Activated CD4-positive, alpha-beta T cell treated with anti-CD3 and anti-CD28 coated beads, Interleukin-2, amount 50 U/mL, for 48 hours (primary cell): ENCODE measurements around the gene EVL.

Experiments used
- DNase-seq, 2 experiments: peaks; one replicate each; pipeline ENCODE4 v3.0.0-alpha.2; 2020

The EVL gene

DNA sequence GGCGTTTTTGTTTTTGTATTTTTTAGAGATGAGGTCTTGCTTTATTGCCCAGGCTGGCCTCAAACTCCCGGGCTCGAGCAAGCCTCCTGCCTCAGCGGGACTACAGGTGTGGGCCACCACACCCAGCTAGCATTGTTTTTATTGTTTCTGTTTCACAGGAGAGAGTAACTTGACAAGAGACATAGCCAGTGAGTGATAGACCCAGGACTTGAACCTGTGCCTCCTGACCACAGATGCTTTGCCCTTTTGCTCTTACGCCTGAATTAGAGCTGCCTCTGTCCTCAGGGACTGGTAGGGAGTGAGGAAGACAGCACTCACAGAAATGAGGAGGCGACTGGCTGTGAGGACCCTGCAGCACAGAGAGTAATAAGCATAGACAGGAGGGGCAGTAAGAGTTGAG lies 2.3 kb downstream of the EVL start:
- DNase-seq = peak; percentile 23 to 36

- peak; percentile 88 to 93 for DNase-seq
Observed at GRCh38 chr14:100067971-100068959, 3.0 kb downstream of the EVL start.

GRCh38 chr14:100069161-100069800 lies 4.1 kb downstream of the EVL start:
- DNase-seq = peak in 1 of 2 experiments; percentile 41

DNA sequence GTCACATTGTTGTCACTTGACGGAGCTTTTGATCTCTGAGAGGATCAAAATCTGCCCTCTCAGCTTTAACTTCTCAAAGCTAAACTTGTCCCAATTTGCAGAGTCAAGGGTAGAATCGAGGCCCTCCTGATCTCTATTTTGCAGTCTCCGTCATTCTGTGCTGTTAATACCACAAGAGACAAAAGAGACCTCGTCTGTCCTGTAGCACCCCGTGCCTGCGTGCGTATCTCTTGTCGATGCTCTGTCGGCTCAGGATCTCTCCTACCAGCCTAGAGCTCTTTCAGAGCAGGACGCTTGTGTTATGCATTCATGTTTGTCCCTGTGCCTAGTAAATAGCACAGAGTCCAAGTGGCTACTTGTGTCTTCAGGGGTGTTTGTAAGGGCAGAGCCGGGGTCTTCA lies 5.1 kb downstream of the EVL start:
- DNase-seq = peak in 1 of 2 experiments; percentile 26

- peak in 1 of 2 experiments; percentile 28 for DNase-seq
Observed at GRCh38 chr14:100071545-100071944, 6.3 kb downstream of the EVL start.

DNA sequence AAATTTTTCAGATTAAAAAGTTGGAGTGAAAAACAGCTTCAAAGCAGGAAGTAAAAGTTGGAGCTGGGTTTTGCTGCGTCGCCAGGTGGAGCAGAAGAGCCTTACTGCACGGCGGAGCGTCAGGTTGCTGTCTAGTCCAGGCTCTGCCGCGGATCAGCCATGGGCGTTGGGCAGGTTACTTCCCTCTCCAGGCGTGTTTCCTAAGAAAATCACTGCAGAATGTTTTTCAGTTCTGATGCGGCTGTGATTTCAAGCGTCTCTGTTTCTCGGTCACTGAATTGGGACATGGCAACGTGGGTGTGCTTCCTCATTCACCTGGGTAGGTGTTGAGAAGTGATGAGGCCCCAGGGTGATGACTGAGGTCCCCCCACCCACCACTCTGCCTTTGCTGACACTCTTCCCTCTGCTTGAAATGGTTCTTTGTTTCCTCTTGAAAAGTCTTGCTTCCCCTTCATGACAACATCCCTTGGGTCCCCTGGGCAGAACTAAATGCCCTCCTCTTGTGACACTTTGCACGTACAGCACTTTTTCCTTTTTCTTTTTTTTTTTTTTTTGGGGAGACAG lies 7.6 kb downstream of the EVL start:
- DNase-seq = peak; percentile 64 to 71

- peak in 1 of 2 experiments; percentile 53 for DNase-seq
Observed at GRCh38 chr14:100073576-100074430, 8.6 kb downstream of the EVL start.

GRCh38 chr14:100074431-100075100 lies 9.3 kb downstream of the EVL start:
- DNase-seq = no peak

- no peak for DNase-seq
Observed at GRCh38 chr14:100075681-100076080, 10.5 kb downstream of the EVL start.

- DNase-seq = peak in 1 of 2 experiments; percentile 70
Observed at GRCh38 chr14:100076133-100076532, 10.9 kb downstream of the EVL start.

- no peak for DNase-seq
Observed at GRCh38 chr14:100076606-100077005, 11.4 kb downstream of the EVL start.

- no peak for DNase-seq
Observed at GRCh38 chr14:100077441-100077840, 12.2 kb downstream of the EVL start.

- no peak for DNase-seq
Observed at GRCh38 chr14:100078216-100078803, 13.1 kb downstream of the EVL start.

DNA sequence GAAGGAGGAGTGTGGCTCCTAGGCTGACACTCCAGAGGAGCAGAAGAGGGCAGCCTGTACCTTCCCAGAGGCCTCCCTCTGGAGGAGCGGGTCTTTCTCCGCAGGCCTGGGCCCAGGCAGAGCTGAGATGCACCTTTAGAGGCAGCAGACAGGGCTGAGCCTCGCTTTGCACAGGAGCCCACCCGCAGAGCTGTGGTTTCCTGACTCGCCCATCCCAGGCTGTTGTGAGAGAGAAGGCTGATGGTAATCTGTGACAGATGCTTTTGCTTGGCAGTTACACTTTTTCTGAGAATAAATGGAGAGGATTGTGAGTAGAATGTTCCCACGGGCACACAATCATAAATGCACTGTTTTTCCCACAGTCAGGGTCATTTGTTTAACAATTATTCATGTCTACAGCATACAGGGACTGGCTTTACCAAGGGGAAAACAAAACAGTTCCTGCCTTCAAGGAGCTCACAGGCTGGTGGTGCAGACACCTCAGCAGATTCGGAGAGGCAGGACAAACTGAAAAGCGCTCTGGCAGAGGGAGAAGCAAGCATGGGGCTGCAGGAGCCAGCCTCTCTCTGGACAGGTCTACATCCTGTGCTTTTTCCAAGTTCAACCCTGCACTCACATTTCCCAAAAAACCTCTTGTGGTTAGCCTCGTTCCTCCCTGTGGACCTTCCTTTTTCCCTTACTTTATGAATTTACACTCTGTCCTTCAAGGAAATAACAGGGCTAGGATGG lies 13.9 kb downstream of the EVL start:
- peak; percentile 68 to 76 for DNase-seq

GRCh38 chr14:100079726-100080005 lies 14.4 kb downstream of the EVL start:
- no peak for DNase-seq

DNA sequence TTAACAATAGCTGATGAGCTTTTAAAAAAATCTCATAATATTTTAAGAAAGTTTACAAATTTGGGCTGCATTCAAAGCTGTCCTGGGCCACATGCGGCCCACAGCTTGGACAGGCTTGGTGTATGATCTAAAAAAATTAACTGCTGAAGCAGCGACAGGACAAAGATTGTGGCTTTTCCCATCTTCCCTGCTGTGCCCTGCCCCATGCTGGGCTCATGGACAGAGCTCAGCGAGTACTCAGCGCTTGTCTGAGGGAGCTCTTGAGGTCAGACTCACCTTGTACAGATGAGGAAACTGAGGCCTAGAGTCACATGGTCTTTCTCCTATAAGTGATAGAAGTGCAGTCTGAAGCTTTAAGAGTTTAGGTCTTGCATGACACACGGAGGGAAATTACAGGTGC lies 15.0 kb downstream of the EVL start:
- no peak for DNase-seq

DNA sequence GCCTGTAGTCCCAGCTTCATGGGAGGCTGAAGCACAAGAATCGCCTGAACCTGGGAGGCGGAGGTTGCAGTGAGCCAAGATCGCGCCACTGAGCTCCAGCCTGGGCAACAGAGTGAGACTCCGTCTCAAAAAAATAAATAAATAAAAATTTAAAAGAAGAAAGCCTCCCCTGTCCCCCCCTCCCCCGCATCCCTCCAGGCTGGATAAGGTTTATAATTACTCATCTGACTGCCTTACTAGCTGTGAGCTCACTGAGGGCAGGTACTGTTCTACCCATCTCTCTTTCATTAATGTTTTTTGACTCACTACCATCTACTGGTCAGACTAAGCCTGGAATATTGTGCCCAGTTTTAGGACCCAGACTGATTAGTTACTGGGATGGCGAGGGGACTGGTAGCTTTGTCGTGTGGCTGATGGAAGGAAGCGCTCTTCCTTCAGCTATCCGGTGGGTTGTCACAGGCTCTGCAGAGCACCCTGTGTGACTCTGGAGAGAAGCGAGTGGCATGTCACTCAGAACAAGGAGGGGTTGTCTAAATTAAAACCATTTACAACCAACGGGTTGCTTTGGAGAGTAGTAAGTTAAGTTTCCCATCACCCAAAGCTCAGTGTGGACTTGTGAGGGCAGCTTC lies 16.9 kb downstream of the EVL start:
- no peak for DNase-seq

- DNase-seq = peak in 1 of 2 experiments; percentile 18
Observed at GRCh38 chr14:100082723-100083122, 17.5 kb downstream of the EVL start.

DNA sequence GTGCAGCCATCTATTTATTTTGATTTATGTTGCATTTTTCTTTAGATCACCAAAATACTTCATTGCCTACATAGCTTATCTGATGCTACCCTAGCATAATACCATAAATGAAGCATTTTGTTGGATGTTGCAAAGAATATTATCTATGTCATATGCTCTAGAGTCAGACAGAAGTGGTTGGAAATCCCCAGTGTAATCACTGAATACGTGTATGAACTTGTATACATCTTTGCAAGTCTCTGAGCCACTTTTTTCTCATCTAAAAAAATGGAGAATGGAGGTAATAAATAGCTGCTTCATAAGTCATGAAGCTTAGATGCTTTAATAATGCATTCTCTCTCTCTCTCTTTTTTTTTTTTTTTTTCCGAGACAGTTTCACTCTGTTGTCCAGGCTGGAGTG lies 18.5 kb downstream of the EVL start:
- no peak for DNase-seq

- DNase-seq = peak; percentile 4 to 17
Observed at GRCh38 chr14:100084591-100084990, 19.4 kb downstream of the EVL start.

DNA sequence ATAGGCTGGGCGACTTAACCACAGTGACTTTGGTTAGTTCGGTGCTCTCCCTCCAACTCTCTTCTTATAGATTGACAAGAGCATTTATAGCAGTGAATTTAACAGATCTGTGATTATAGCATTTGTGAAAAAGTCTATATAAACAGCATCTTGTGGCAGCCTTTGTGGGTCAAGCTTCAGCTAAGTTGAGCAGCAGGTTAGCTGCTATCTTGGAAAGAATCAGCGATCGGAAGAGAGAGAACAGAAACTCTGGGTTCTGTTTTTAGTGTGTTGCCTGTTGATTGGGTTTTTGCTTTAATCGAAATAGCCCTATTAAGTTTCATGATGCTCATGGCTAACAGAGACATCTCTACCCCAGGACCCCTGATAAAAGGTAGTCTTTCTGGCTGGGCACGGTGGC lies 20.2 kb downstream of the EVL start:
- DNase-seq = peak in 1 of 2 experiments; percentile 5
